ENCODE measurements around the gene TTLL6. TPM values are rescaled to one million over a fixed set of nuclear protein-coding genes. Genes with fewer than 3 reads are reported as not detected.

TTLL6 gene
- total RNA-seq, 2 donors from 2014 or later: 0.49 to 2.1 TPM

DNA sequence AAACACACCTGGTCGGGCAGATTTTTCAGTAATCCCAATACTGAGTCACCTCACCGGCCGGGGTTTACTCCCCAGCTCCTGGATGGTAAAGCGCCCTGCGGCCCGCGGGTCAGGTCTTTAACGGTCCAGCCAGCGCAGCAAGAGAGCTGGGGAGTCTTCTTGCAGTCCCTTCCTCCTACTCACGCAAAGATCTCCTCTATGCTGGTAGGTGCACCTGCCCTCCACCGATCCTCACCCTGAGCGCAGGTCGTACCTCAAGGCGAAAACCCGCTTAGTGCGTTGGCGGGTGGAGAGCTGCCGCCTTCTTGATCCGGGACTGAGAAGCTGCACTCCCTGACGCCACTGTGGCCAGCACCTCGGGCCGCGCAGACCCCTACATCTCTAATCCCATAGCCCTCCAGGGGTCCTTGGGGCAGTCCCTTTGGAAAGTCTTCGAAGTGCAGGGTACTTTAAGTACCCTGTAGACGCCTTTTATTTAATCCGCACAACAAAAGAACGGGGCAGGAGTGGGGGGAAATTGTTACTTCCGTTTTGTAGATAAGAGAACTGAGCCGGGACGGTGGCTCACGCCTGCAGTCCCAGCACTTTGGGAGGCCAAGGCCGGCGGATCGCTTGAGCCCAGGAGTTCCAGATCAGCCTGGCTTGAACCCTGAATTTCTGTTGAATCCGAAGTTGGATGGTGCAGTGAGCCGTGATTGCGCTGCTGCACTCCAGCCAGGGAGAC is 78.1 kb downstream of the TTLL6 start:
- Histone ChIP-seq H3K36me3 (ENCODE audit: control insufficient read depth, insufficient read depth, low read length) (no peaks in the 10 kb centered on the region), H3K9me3 (ENCODE audit: control insufficient read depth, low read length) (peaks cover 11% of the 10 kb centered on the region), H3K4me1 (ENCODE audit: control insufficient read depth, insufficient read depth, low read length) (peaks cover 3% of the 10 kb centered on the region), H3K27ac (ENCODE audit: low read depth, low read length) (no peak overlapping the region), H3K4me3 (ENCODE audit: low read length) (no peak overlapping the region), H3K9ac (ENCODE audit: extremely low read depth, low read length, poor library complexity, severe bottlenecking) (no peak overlapping the region), H3K27me3 (ENCODE audit: control insufficient read depth, insufficient read depth, low read length, poor library complexity, severe bottlenecking) (peaks cover 100% of the 10 kb centered on the region)
- Mint-ChIP-seq H3K4me1 (peaks cover 4% of the 10 kb centered on the region), H3K27ac (no peak overlapping the region), H3K36me3 (ENCODE audit: low read depth) (no peaks in the 10 kb centered on the region), H3K4me3 (no peak overlapping the region), H3K27me3 (ENCODE audit: insufficient read depth) (peaks cover 100% of the 10 kb centered on the region), H3K9me3 (peaks cover 5% of the 10 kb centered on the region)
- peak; percentile 88 for DNase-seq
- WGBS, 2 experiments (ENCODE audit: insufficient coverage in 1 of 2, insufficient read length in 1 of 2): 2 to 3% methylated on average over 24 to 37 of the region's 37 CpGs
- TF ChIP-seq, protein P1, sequence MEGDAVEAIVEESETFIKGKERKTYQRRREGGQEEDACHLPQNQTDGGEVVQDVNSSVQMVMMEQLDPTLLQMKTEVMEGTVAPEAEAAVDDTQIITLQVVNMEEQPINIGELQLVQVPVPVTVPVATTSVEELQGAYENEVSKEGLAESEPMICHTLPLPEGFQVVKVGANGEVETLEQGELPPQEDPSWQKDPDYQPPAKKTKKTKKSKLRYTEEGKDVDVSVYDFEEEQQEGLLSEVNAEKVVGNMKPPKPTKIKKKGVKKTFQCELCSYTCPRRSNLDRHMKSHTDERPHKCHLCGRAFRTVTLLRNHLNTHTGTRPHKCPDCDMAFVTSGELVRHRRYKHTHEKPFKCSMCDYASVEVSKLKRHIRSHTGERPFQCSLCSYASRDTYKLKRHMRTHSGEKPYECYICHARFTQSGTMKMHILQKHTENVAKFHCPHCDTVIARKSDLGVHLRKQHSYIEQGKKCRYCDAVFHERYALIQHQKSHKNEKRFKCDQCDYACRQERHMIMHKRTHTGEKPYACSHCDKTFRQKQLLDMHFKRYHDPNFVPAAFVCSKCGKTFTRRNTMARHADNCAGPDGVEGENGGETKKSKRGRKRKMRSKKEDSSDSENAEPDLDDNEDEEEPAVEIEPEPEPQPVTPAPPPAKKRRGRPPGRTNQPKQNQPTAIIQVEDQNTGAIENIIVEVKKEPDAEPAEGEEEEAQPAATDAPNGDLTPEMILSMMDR (conservative IDR thresholded peaks at IDR 0.05): no peak

DNA sequence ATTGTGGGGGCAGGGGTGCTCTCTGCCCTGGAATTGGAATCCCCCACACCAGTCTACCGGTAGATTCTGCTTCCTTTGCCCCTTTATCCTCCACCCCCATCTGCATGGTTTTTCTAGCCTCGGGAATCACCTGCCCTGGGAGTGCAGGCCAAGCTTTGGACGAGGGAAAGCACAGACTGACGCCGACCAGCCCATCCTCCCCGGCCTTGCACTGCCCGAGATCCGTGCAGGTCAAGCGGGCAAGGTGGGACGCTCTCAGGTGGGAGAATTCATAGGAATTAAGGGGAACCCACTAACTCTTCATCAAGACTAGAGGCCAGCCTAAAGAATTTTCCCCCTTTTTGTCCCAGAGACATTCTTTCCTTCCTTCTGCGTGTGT is 78.6 kb downstream of the TTLL6 start:
- TF ChIP-seq, protein P1 (conservative IDR thresholded peaks at IDR 0.05): no peak
- Histone ChIP-seq H3K4me3 (ENCODE audit: low read length) (no peak overlapping the region), H3K9me3 (ENCODE audit: control insufficient read depth, low read length) (peaks cover 11% of the 10 kb centered on the region), H3K36me3 (ENCODE audit: control insufficient read depth, insufficient read depth, low read length) (no peaks in the 10 kb centered on the region), H3K27ac (ENCODE audit: low read depth, low read length) (no peak overlapping the region), H3K4me1 (ENCODE audit: control insufficient read depth, insufficient read depth, low read length) (peaks cover 3% of the 10 kb centered on the region), H3K27me3 (ENCODE audit: control insufficient read depth, insufficient read depth, low read length, poor library complexity, severe bottlenecking) (peaks cover 100% of the 10 kb centered on the region), H3K9ac (ENCODE audit: extremely low read depth, low read length, poor library complexity, severe bottlenecking) (no peak overlapping the region)
- Mint-ChIP-seq H3K36me3 (ENCODE audit: low read depth) (no peaks in the 10 kb centered on the region), H3K4me1 (peaks cover 4% of the 10 kb centered on the region), H3K9me3 (peaks cover 5% of the 10 kb centered on the region), H3K27ac (no peak overlapping the region), H3K4me3 (no peak overlapping the region), H3K27me3 (ENCODE audit: insufficient read depth) (peaks cover 100% of the 10 kb centered on the region)
- 7 to 11% methylated on average over 6 to 11 of the region's 11 CpGs for WGBS, 2 experiments (ENCODE audit: insufficient coverage in 1 of 2, insufficient read length in 1 of 2)
- DNase-seq: peak; percentile 63

DNA sequence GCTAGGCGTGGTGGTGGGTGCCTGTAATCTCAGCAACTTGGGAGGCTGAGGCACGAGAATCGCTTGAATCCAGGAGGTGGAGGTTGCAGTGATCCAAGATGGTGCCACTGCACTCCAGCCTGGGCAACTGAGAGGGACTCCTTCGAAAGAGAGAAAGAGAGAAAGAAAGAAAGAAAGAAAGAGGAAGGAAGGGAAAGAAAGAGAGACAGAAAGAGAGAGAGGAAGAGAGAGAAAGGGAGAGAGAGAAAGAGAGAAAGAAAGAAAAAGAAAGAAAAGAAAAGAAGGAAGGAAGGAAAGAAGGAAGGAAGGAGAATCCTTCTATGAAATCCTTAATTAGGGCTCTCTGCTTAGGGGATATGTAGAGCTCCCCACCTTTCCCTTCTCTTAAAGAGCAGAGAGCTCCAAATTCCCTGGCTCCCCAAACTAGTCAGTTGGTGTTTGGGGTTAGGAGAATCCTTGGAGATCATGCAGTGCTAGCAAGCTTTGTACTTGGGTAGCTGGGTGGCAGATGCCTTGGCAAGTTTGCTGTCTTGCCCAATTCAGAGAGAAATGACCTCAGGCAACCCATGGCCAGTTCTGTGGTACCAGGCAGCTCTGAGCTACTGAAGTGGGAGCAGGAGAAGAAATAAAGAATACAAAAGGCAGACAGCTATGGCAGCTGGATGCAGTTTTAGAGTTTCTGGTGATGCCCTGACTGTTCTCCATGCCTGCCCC is 79.5 kb downstream of the TTLL6 start:
- Mint-ChIP-seq H3K36me3 (ENCODE audit: low read depth) (no peaks in the 10 kb centered on the region), H3K9me3 (peaks cover 5% of the 10 kb centered on the region)

More for the DNA sequence above, 79.5 kb downstream of the TTLL6 start:
- H3K27me3 ChIP-seq (ENCODE audit: control insufficient read depth, insufficient read depth, low read length, poor library complexity, severe bottlenecking): peaks cover 100% of the 10 kb centered on the region
- WGBS, 2 experiments (ENCODE audit: insufficient coverage in 1 of 2, insufficient read length in 1 of 2): 72 to 75% methylated on average over 4 of the region's 4 CpGs
- Mint-ChIP-seq H3K27me3 (ENCODE audit: insufficient read depth) (peaks cover 100% of the 10 kb centered on the region), H3K4me1 (peaks cover 9% of the 10 kb centered on the region), H3K27ac (no peak overlapping the region), H3K4me3 (no peak overlapping the region)
- no peak overlapping the region for H3K9ac ChIP-seq (ENCODE audit: extremely low read depth, low read length, poor library complexity, severe bottlenecking)
- TF ChIP-seq, protein P1 (conservative IDR thresholded peaks at IDR 0.05): no peak
- H3K36me3 ChIP-seq (ENCODE audit: control insufficient read depth, insufficient read depth, low read length): no peaks in the 10 kb centered on the region
- no peak overlapping the region for H3K27ac ChIP-seq (ENCODE audit: low read depth, low read length)
- peaks cover 3% of the 10 kb centered on the region for H3K4me1 ChIP-seq (ENCODE audit: control insufficient read depth, insufficient read depth, low read length)
- no peak overlapping the region for H3K4me3 ChIP-seq (ENCODE audit: low read length)
- no peak for DNase-seq
- peaks cover 11% of the 10 kb centered on the region for H3K9me3 ChIP-seq (ENCODE audit: control insufficient read depth, low read length)

Data from endodermal cell (in vitro differentiated cells).